GM18868 (cell line): Measurements from ENCODE around the gene JAKMIP2.
A peak's percentile ranks its signal among the peaks of the same experiment; 100 is the strongest.
"Not testable (repeated sequence)": the region's sequence is repeated elsewhere in the genome, so short reads cannot be mapped to it uniquely, and the experiment has no call there.

Source experiments
- ATAC-seq: cut with Tn5 transposase; IDR thresholded peaks from one replicate; pipeline ENCODE4 v1.9.1; 2021; ENCODE audit warnings: mild to moderate bottlenecking, moderate library complexity; ENCODE audit not compliant: unreplicated experiment

JAKMIP2 gene

GRCh38 chr5:147617711-147618350 lies 164.7 kb downstream of the JAKMIP2 start:
- ATAC-seq = no peak

GRCh38 chr5:147617191-147617606 lies 165.3 kb downstream of the JAKMIP2 start:
- ATAC-seq = no peak

DNA sequence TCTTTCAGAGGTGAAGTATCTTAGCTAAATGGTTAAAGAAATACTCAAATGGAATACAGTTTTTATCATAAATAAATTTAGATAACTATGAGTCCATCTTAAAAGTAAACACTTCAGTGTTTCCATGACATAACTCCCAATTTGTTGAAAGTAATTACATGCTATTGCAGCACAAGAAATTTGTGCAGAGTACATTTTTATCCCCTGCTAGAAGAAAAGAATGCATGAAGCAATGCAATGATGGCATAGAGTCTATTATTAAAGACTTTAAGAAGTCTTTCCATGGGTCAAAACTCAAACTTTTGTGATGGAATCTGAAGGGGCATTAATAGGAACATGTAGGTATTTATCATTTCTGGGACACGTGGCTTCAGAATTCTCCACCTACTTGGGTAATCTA lies 166.1 kb downstream of the JAKMIP2 start:
- ATAC-seq = no peak

DNA sequence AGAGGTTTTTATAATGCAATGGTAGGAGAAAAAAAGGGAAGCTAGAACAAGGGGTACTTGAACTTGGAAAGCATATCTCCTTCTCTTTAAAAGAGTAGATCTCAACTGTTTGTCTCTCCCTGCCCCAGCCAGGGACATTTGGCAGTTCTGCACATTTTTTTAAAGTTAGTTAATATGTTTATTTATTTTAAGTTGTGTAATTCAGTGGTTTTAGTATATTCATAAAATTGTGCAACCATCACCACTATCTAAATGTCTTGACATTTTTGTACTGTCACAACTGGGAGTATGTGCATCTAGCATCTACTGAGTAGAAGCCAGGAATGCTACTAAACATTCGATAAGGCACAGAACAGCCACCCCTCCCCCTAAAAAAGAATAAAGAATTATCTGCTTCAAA lies 169.2 kb downstream of the JAKMIP2 start:
- ATAC-seq = no peak

GRCh38 chr5:147611483-147611882 lies 171.0 kb downstream of the JAKMIP2 start:
- ATAC-seq = no peak

DNA sequence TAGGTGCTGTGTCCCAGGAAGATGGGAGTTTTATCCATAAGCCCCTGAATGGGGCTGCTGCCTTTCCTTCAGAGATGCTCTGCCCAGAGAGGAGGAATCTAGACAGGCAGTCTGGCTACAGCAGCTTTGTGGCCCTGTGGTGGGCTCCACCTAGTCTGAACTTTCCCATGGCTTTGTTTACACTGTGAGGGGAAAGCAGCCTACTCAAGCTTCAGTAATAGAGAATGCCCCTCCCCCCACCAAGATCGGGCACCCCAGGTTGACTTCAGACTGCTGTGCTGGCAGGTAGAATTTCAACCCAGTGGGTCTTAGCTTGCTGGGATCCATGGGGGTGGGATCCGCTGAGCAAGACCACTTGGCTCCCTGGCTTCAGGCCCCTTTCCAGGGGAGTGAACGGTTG lies 171.7 kb downstream of the JAKMIP2 start:
- ATAC-seq = no peak

DNA sequence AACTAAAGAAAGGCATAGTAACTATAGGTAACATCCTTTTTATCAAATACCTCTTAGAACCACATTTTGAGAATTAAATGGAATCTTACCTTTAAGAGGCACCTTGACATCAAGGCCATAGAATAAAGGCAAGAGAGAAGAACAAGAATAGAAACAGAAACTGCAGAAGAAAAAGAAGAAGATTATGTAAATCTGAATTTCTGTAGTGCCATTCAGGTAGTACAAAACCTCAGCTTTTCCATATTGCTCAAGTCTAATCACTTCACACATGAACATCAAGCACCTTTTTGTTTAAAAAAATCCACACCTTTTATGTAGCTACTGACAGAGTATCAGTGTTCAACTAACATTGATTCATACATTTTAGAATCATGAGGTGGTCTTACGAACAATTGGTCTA lies 180.9 kb downstream of the JAKMIP2 start:
- no peak for ATAC-seq

DNA sequence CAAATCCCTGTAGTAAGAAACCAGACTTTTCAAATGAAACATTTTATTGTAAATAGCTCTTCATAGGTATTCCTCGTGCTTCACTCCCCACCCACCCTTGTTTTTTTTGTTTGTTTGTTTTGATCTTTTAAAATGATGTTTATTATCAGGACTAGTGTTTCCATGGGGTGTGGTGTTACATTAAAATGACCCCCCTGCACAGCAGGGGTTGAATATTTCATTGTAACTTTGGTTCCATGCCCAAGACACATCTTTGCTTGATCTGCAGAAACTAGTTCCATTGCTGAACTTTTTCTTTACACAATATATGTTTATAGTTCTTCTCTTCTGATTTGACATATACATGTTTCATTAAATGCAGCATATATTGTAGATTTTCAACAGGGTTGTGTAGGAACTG lies 191.4 kb downstream of the JAKMIP2 start:
- ATAC-seq = no peak

DNA sequence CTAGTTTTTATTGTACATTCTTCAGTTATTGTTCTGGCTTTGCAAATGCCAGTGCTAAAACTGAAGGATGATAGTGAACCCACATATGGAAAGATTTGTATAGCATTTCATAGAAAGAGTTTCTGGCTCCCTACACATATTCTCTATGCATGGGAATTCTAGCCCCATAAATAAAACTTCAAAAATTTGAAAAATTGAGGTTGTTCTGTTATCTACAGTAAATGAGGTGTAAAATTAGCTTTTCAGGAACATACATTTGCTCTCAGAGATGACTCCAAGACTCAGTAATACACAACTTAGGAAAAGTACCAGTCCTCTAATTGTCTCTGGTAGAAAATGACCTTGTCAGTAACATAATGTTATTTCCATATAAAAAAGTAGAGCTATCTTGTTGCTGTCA lies 192.4 kb downstream of the JAKMIP2 start:
- no peak for ATAC-seq

DNA sequence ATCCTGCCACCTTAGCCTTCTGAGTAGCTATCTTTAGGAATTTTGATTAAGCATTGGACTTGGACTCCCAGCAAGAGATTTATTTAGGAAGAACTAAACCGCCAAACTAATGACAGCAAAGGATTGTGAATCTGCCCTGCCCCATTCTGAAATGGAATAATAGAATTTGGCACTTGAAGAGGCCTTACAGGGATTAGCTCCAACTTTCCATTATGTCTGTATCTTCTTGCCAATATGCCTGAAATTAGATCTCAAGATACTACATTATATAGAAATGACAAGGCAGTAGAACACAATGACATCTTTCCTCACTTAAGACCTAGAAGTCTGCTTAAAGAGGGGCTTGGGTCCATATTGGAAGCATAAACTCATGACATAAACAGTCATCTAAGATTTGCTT lies 195.7 kb downstream of the JAKMIP2 start:
- no peak for ATAC-seq

GRCh38 chr5:147586221-147586620 lies 196.3 kb downstream of the JAKMIP2 start:
- no peak for ATAC-seq

DNA sequence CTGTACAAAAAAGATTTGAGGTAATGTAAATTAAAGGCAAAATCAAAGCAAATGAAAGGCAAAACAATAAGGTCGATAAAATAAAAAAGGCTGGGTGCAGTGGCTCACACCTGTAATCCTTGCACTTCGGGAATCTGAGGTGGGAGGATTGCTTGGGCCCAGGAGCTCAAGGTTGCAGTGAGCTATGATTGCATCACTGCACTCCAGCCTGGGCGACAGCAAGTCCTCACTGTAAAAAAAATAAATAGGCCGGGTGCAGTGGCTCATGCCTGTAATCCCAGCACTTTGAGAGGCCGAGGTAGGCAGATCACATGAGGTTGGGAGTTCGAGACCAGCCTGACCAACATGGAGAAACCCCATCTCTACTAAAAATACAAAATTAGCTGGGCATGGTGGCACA lies 200.3 kb downstream of the JAKMIP2 start:
- ATAC-seq = not testable (repeated sequence)

DNA sequence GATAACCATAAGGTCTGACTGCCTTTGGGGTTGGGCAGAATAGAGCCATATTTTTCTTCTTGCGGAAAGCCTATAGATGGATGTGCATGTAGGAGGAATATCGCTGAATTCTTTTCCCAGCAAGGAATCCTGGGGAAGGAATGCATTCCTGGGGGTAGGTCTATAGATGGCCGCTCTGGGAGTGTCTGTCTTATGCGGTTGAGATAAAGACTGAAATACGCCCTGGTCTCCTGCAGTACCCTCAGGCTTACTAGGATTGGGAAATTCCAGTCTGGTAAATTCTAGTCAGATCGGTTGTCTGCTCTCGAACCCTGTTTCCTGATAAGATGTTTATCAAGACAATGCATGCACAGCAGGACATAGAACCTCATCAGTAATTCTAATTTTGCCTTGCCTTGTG lies 202.1 kb downstream of the JAKMIP2 start:
- ATAC-seq = not testable (repeated sequence)

DNA sequence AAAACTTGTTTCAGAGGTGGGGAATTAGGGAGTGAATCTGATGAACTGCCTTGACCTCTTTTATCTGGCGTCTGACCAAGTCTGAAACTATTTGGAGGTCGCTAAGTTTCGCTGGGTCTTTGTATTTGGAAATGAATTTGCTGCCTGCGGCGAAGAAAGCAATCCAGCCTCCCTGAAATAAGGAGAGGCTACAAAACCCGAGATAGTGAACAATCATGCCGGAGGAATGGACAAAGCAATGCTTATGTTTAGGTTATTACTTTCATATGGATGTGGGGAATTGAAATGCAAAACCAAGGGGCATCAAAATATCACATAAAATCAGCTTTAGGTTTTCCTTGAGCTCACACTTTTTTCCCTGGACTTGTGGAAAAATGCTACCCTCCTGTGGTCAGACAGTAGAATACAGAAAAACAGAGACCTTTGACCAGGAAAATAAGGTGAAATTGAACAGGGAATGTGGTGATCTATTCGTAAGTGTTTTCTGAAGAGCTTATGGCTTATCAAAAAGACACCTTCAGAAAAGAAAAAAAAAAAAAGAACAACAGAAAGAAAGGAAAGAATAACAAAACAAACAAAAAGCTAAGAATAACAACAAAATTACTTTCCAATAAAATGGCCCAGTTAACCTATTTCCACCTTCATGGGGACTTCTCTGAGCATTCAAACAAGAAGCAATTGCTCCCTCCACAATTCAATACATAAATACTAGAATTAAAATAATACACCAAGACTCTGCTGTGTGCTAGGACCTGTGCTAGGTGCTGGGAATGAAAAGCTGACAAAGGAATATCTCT lies 204.1 kb downstream of the JAKMIP2 start:
- ATAC-seq = no peak

DNA sequence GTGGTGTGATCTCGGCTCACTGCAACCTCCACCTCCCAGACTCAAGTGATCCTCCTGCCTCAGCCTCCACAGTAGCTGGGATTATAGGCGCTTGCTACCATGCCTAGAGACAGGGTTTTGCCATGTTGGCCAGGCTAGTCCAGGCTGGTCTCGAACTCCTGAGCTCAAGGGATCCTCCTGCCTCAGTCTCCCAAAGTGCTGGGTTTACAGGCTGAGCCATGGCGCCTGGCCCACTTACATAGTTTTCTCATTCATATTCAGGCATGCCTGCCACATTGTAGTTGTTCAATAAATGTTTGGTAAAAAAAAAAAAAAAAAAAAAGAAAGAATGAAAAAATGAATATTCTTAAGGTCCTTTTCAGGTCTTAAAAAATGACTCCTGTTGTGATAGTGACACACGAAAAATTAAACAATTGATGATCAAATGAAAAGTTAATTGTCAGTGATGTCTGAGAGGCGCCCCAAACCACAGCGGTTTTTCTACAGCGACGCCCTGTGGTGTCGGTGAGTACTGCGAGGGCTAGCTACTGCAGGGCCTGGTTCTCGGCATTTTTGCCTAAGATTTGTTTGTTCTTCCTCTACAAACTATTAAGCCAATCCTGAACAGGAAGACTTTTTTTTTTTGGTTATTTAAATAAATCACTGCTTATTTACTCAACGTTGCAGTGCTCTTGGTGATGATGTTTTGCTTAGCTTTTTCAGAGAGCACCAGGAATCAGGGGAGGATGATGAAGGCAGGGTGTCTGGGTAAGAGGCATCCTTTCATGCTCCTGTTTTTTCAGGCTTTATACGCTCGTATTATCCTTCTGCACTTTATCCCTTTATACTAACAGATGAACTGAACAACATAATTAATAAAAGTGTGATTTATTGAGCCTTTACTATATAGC lies 205.6 kb downstream of the JAKMIP2 start:
- ATAC-seq = peak; percentile 95

GRCh38 chr5:147575598-147575997 lies 206.9 kb downstream of the JAKMIP2 start:
- no peak for ATAC-seq

DNA sequence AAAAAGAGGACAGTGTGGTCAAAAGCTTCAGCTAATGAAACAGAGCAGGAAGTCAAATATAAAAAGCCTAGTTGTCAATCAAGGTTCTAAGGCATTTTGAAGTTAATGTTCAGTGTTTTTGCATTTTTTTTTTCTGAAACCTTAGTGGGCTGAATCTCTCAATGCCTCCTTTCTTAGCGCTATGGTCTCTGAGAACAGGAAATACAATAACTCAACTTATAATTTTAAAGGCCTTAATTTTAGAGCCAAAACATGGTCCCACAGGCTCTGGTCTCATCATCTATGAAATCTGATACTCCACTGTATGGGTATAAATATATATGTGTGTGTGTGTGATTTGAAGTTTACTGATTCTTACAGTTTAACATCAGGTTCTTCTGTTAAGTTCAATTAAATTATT lies 209.3 kb downstream of the JAKMIP2 start:
- ATAC-seq = no peak

GRCh38 chr5:147568710-147569406 lies 213.7 kb downstream of the JAKMIP2 start:
- ATAC-seq = no peak

DNA sequence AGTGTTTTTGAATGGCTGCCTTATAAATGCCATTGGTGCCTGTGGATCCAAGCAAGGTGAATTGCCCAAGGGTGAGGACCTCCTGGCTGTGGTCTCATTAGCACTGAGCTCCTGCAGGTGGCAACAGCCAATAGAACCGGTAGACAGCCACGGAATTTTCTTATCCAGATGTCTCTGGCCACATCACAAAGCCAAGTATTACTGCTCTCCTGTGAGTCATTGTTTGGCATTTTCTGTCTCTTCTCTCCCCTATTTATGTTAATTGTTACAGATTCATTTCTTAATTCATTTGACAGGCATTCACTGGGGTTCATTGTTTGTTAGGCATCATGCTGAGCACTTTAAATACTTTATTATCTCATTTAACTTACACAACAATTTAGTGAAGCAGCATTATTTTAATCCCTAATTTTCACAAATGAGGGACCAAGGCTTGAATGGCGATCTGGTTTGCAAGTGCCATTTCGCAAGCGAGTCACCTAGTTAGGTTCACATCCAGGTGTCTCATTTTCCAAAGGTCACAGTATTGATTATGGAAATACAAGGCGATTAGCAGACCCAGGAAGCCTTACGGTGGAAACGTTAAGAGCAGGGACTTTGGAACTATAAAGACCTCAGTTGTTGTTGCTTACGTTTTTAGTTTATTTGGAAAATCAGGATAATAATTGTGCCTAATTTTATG lies 214.5 kb downstream of the JAKMIP2 start:
- ATAC-seq = no peak

DNA sequence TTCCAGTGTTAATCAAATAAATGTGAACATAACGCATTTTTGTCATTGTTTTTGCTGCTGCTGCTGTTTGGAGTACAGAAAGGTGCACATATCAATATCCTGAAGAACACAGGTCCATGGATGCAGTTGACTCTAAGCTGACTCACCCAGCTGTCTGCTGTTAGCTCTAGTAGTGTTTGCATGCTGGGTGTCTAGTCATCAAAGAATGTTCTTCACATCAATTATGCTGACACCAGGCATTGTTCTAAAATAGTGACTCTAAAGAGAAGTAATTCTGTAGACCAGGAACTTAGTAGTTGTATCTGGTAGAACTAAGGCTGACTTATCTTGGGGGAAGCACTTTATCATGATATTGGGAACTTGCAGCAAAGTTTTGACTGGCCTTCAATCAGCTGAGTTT lies 217.0 kb downstream of the JAKMIP2 start:
- no peak for ATAC-seq
